Endothelial cell of umbilical vein (primary cell): ENCODE data around the gene IL17RD.

Source experiments
- CTCF ChIP-seq, 2 donors: IDR thresholded peaks; 1 replicate in 1 of 2; 2 replicates in 1 of 2; pipeline ENCODE4 v1.5.1; 2011; ENCODE audit warnings: low read length in 2 of 2, mild to moderate bottlenecking in 2 of 2, moderate library complexity in 2 of 2, control low read depth in 1 of 2, inconsistent platforms in 1 of 2, low read depth in 1 of 2; ENCODE audit not compliant: insufficient read depth in 1 of 2; ENCODE audit errors: extremely low read depth in 1 of 2
- EZH2 ChIP-seq: IDR thresholded peaks from 2 replicates; pipeline ENCODE4 v1.6.1; 2012; ENCODE audit warnings: borderline replicate concordance, low read depth, mild to moderate bottlenecking, moderate library complexity, low read length, inconsistent platforms; ENCODE audit not compliant: severe bottlenecking
- FOS ChIP-seq: IDR thresholded peaks from 2 replicates; pipeline ENCODE4 v1.6.1; 2011; ENCODE audit warnings: mild to moderate bottlenecking, low read length, moderate library complexity, borderline replicate concordance; ENCODE audit not compliant: insufficient read depth
- GATA2 ChIP-seq: IDR thresholded peaks from 2 replicates; pipeline ENCODE4 v1.7.0; 2011; ENCODE audit warnings: low read depth, mild to moderate bottlenecking, moderate library complexity, mixed read lengths, low read length; ENCODE audit not compliant: insufficient read length, insufficient read depth
- MAX ChIP-seq: IDR thresholded peaks from 2 replicates; pipeline ENCODE4 v1.6.1; 2011; ENCODE audit not compliant: insufficient read depth, insufficient read length
- MYC ChIP-seq: IDR thresholded peaks from one replicate; pipeline ENCODE4 v1.6.1; 2011; ENCODE audit warnings: mild to moderate bottlenecking, low read depth, low read length
- POLR2A ChIP-seq: IDR thresholded peaks from 2 replicates; pipeline ENCODE4 v1.6.1; 2012; ENCODE audit warnings: low read depth, mild to moderate bottlenecking, control low read depth, low read length
- POLR2AphosphoS5 ChIP-seq: IDR thresholded peaks from 2 replicates; pipeline ENCODE4 v1.6.1; 2012; ENCODE audit warnings: low read depth, mild to moderate bottlenecking, control low read depth, low read length, moderate library complexity; ENCODE audit not compliant: insufficient read depth

- no peak for TF ChIP-seq POLR2A
- no peak for TF ChIP-seq CTCF (IDR thresholded peaks at IDR 0.05; ENCODE audit: extremely low read depth in 1 of 2, insufficient read depth in 1 of 2, low read depth in 1 of 2, low read length in 2 of 2)
- no peak for TF ChIP-seq EZH2
- no peak for TF ChIP-seq FOS
- no peak for TF ChIP-seq POLR2AphosphoS5
- TF ChIP-seq GATA2: no peak
- no peak for TF ChIP-seq MAX
- no peak for TF ChIP-seq MYC
These were observed 38.9 kb downstream of the IL17RD start for GRCh38 chr3:57126244-57126643.
